Activated T-helper 17 cell treated with anti-CD3 and anti-CD28 coated beads, Interleukin-2, amount 50 U/mL, for 72 hours (primary cell): ENCODE measurements around the gene GUCY2F. TPM values are rescaled to one million over a fixed set of nuclear protein-coding genes. Genes with fewer than 3 reads are reported as not detected.

Experiments used
- ATAC-seq: fragments of 150-1000 bp; cut with Tn5 transposase; replicated peaks from 2 replicates; pipeline ENCODE4 v1.10.0; 2021; ENCODE audit warnings: mild to moderate bottlenecking, moderate library complexity
- H3K27ac Mint-ChIP-seq: one replicate; pipeline ENCODE4 v1.8.0; 2022; ENCODE audit warnings: mixed read lengths
- H3K27me3 Mint-ChIP-seq: one replicate; pipeline ENCODE4 v1.8.0; 2022; ENCODE audit warnings: mixed read lengths
- H3K36me3 Mint-ChIP-seq: one replicate; pipeline ENCODE4 v1.8.0; 2022; ENCODE audit warnings: low read depth, mild to moderate bottlenecking, mixed read lengths
- H3K4me1 Mint-ChIP-seq: one replicate; pipeline ENCODE4 v1.8.0; 2022; ENCODE audit warnings: mixed read lengths
- H3K4me3 Mint-ChIP-seq: one replicate; pipeline ENCODE4 v1.8.0; 2022; ENCODE audit warnings: mild to moderate bottlenecking, mixed read lengths
- H3K9me3 Mint-ChIP-seq: one replicate; pipeline ENCODE4 v1.8.0; 2022; ENCODE audit warnings: mixed read lengths
- total RNA-seq, 2 donors: library from RNA; stranded (reverse); gene quantifications; one replicate each; pipeline ENCODE4 v1.2.3, GENCODE V29; 2022

Gene GUCY2F
- total RNA-seq = not detected

GRCh38 chrX:109481986-109482385 is at the start of gene GUCY2F:
Gene GUCY2F, minus strand, starts transcription at chrX:109482086. Its CDS starts 6,150 bp downstream, at chrX:109475936.
- Mint-ChIP-seq H3K36me3 (no peaks in the 10 kb centered on the region), H3K4me3 (no peak within 1 kb of the TSS), H3K4me1 (no peaks in the 10 kb centered on the region), H3K9me3 (no peaks in the 10 kb centered on the region), H3K27ac (no peak within 1 kb of the TSS), H3K27me3 (peaks cover 3% of the 10 kb centered on the region)
- ATAC-seq = no peak

GRCh38 chrX:109519001-109519400 is 37.1 kb upstream of the GUCY2F start:
- no peak for ATAC-seq
- no peak overlapping the region for H3K4me3 Mint-ChIP-seq

DNA sequence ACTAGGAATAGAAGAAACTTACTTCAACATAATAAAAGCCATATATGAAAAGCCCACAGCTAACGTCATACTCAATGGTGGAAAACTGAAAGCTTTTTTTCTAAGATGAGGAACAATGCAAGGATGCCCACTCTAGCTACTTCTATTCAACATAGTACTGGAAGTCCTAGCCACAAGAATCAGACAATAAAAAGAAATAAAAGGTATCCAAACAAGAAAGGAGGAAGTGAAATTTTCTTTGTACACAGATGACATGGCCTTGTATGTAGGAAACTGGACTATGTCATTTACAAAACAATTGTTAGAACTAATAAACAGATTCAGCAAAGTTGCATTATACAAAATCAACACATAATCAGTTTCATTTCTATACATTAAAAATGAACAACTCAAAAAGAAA is 29.2 kb upstream of the GUCY2F start:
- Mint-ChIP-seq H3K27ac (no peak overlapping the region), H3K9me3 (no peaks in the 10 kb centered on the region), H3K4me1 (no peaks in the 10 kb centered on the region), H3K27me3 (peaks cover 33% of the 10 kb centered on the region), H3K4me3 (no peak overlapping the region), H3K36me3 (no peaks in the 10 kb centered on the region)
- ATAC-seq = no peak

More at GRCh38 chrX:109519001-109519400, 37.1 kb upstream of the GUCY2F start:
- H3K9me3 Mint-ChIP-seq = no peaks in the 10 kb centered on the region
- H3K27ac Mint-ChIP-seq = no peak overlapping the region
- H3K27me3 Mint-ChIP-seq = peaks cover 24% of the 10 kb centered on the region
- H3K36me3 Mint-ChIP-seq = no peaks in the 10 kb centered on the region
- H3K4me1 Mint-ChIP-seq = no peaks in the 10 kb centered on the region

- Mint-ChIP-seq H3K36me3 (no peaks in the 10 kb centered on the region), H3K9me3 (no peaks in the 10 kb centered on the region), H3K4me3 (no peak overlapping the region), H3K4me1 (no peaks in the 10 kb centered on the region), H3K27ac (no peak overlapping the region), H3K27me3 (peaks cover 27% of the 10 kb centered on the region)
- ATAC-seq = no peak
Observed at GRCh38 chrX:109508915-109509314, 27.0 kb upstream of the GUCY2F start.

GRCh38 chrX:109501176-109501575 is 19.3 kb upstream of the GUCY2F start:
- Mint-ChIP-seq H3K4me1 (no peaks in the 10 kb centered on the region), H3K4me3 (no peak overlapping the region), H3K36me3 (no peaks in the 10 kb centered on the region), H3K9me3 (no peaks in the 10 kb centered on the region), H3K27ac (no peak overlapping the region), H3K27me3 (peaks cover 5% of the 10 kb centered on the region)
- ATAC-seq = no peak

DNA sequence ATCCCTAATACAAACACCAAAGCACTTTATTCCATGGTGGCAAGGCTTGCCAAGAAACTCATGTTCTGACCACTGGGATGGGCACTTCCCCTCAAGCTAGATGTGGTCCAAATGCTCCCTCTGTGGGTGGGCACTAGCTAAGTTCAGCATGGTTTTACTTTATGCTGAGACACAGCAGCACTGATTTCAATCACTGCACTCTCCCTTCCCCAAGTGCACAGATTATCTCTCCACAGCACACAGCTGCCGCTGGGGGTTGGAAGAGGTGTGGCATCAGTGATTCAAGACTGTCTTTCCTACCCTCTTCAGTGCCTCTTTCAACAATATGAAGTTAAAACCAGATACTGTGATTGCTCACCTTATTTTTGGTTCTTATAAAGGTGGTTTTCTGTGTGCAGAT is 16.5 kb upstream of the GUCY2F start:
- no peaks in the 10 kb centered on the region for H3K36me3 Mint-ChIP-seq
- H3K4me1 Mint-ChIP-seq = no peaks in the 10 kb centered on the region
- no peak for ATAC-seq
- no peak overlapping the region for H3K4me3 Mint-ChIP-seq
- no peaks in the 10 kb centered on the region for H3K9me3 Mint-ChIP-seq
- H3K27me3 Mint-ChIP-seq = peaks cover 9% of the 10 kb centered on the region
- no peak overlapping the region for H3K27ac Mint-ChIP-seq

DNA sequence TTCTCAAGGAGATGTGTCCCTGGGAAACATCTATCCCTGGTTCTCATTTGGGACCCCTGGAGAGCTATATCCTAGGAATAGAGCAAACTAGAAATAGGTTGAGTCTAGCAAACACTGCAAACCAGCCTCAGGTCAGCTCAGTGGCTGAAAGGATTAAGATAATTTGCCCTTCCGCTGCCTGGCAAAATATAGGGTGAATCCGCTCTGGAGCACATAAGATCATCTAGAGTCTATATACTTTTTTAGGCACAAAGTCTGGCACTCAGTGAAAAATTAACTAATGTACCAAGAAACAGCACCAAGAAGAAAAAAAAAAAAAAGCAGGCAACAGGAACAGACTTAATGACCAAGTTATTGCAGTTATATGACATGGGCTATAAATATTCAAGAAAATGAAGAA is 7.3 kb upstream of the GUCY2F start:
- ATAC-seq = no peak
- H3K4me1 Mint-ChIP-seq = no peaks in the 10 kb centered on the region
- no peak overlapping the region for H3K4me3 Mint-ChIP-seq
- peaks cover 4% of the 10 kb centered on the region for H3K27me3 Mint-ChIP-seq
- no peaks in the 10 kb centered on the region for H3K9me3 Mint-ChIP-seq
- H3K36me3 Mint-ChIP-seq = no peaks in the 10 kb centered on the region
- no peak overlapping the region for H3K27ac Mint-ChIP-seq

- no peak for ATAC-seq
- H3K36me3 Mint-ChIP-seq = no peaks in the 10 kb centered on the region
- peaks cover 4% of the 10 kb centered on the region for H3K27me3 Mint-ChIP-seq
- no peak overlapping the region for H3K4me3 Mint-ChIP-seq
- no peaks in the 10 kb centered on the region for H3K4me1 Mint-ChIP-seq
- H3K27ac Mint-ChIP-seq = no peak overlapping the region
- no peaks in the 10 kb centered on the region for H3K9me3 Mint-ChIP-seq
Observed at GRCh38 chrX:109487640-109488039, 5.8 kb upstream of the GUCY2F start.

DNA sequence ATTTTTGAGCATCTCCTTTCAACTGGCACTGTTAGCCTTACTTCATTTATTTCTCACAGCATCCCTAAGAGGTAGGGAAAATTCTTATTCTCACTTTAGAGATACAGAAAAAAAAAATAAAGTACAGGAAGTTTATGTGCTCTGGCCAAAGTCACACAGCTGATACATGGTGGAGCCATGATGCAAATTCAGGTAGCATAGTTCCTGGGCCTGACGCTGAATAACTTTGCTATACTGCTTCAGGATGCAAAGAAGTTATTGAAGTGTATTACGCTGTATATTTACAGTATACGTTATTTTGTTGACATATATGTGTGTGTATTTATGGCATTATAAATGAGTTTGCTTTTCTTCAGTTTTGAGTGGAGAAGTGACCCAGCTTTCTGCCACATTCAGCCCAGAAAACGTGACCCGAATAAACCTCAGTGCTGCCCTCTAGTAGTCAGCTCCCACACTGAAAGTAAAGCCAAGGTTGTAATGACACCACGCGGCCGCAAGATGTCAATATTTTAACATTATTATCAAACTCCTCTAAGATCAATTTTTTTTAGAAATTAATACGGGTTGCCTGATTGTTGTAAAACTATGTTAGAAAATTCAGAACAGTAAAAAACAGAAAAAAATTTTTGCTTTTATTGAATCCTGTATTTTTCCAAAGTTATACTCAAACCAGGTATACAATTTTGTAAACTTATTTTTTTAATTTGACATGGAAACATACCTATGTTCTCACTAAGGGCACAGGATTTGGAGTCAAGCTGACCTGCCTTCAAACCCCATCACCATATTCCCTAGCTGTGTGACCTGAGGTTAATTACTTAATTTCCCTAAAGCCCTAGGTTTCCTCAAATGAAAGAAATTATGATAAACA is 3.8 kb upstream of the GUCY2F start:
- no peaks in the 10 kb centered on the region for H3K4me1 Mint-ChIP-seq
- H3K9me3 Mint-ChIP-seq = no peaks in the 10 kb centered on the region
- H3K27me3 Mint-ChIP-seq = peaks cover 3% of the 10 kb centered on the region
- ATAC-seq = peak; percentile 24
- H3K27ac Mint-ChIP-seq = no peak overlapping the region
- H3K36me3 Mint-ChIP-seq = no peaks in the 10 kb centered on the region
- H3K4me3 Mint-ChIP-seq = no peak overlapping the region

GRCh38 chrX:109484886-109485285 is 3.0 kb upstream of the GUCY2F start:
- ATAC-seq = no peak
- Mint-ChIP-seq H3K9me3 (no peaks in the 10 kb centered on the region), H3K36me3 (no peaks in the 10 kb centered on the region), H3K27me3 (peaks cover 3% of the 10 kb centered on the region), H3K4me1 (no peaks in the 10 kb centered on the region), H3K4me3 (no peak overlapping the region), H3K27ac (no peak overlapping the region)

DNA sequence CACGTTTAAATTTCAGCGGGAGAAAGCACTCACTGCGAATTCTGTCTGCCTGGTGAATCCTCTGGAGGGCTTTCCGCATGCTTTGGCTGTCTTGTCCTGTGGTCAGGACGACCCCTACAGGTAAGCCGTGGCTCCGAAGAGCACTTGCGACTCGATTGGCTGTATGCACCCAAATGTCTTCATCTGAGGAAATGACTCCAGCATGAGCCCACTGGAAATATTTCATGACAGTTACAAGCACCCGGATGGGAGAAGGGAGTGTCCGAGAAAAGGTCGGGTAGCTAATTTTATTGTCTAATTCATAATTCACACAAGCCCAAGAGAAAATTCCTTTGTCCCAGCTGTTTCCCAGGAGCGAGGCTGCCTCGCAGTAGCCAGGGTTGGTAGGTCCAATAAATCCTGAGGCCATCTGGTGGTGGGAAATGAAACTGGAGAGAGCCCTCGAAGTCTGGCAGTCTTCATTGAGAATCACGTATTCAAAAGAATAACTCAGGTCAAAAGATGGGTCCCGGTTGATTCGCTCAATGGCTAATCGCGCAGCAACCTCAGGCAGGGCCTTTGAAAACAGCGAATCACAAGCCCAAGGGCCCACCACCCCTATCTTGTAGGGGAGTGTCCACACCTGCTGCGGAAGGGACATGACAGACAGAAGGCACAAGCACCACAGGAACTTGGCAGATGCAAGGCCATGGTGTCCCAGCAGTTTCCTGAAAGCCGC is 6.6 kb downstream of the GUCY2F start:
- Mint-ChIP-seq H3K27me3 (peaks cover 4% of the 10 kb centered on the region), H3K27ac (no peak overlapping the region), H3K9me3 (no peaks in the 10 kb centered on the region), H3K4me3 (no peak overlapping the region), H3K4me1 (no peaks in the 10 kb centered on the region), H3K36me3 (no peaks in the 10 kb centered on the region)
- ATAC-seq = no peak

GRCh38 chrX:109472939-109473735 is 8.7 kb downstream of the GUCY2F start:
- Mint-ChIP-seq H3K4me1 (no peaks in the 10 kb centered on the region), H3K27me3 (peaks cover 7% of the 10 kb centered on the region), H3K4me3 (no peak overlapping the region), H3K9me3 (no peaks in the 10 kb centered on the region), H3K27ac (no peak overlapping the region), H3K36me3 (no peaks in the 10 kb centered on the region)
- ATAC-seq = peak; percentile 83

GRCh38 chrX:109464231-109464630 is 17.7 kb downstream of the GUCY2F start:
- H3K9me3 Mint-ChIP-seq = no peaks in the 10 kb centered on the region
- H3K36me3 Mint-ChIP-seq = no peaks in the 10 kb centered on the region
- no peak overlapping the region for H3K4me3 Mint-ChIP-seq
- no peak overlapping the region for H3K27ac Mint-ChIP-seq
- peaks cover 12% of the 10 kb centered on the region for H3K27me3 Mint-ChIP-seq
- no peaks in the 10 kb centered on the region for H3K4me1 Mint-ChIP-seq
- ATAC-seq = no peak

GRCh38 chrX:109463784-109464183 is 18.1 kb downstream of the GUCY2F start:
- Mint-ChIP-seq H3K4me1 (no peaks in the 10 kb centered on the region), H3K27ac (no peak overlapping the region), H3K27me3 (peaks cover 12% of the 10 kb centered on the region), H3K4me3 (no peak overlapping the region), H3K9me3 (no peaks in the 10 kb centered on the region), H3K36me3 (no peaks in the 10 kb centered on the region)
- no peak for ATAC-seq
